ENCODE results near the gene NXPE3.

DNA sequence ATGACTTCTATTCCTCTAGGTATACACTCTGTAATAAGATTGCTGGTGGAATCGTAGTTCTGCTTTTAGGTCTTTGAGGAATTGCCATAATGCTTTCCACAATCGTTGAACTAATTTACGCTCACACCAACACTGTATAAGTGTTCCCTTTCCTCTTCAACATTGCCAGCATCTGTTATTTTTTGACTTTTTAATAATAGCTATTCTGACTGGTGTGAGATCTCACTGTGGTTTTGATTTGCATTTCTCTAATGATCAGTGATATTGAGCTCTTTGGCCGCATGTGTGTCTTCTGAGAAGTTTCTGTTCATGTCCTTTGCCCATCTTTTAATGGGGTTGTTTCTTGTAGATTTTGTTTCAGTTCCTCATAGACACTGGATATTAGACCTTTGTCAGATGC, 12.8 kb downstream of the NXPE3 start:
- no peak for TF ChIP-seq CTCF (IDR thresholded peaks at IDR 0.05; ENCODE audit: low read length)
- TF ChIP-seq EZH2 (optimal IDR thresholded peaks at IDR 0.05; ENCODE audit: low read depth, low read length): no peak
